Measurements from ENCODE around the gene SKP1.

The SKP1 gene

DNA sequence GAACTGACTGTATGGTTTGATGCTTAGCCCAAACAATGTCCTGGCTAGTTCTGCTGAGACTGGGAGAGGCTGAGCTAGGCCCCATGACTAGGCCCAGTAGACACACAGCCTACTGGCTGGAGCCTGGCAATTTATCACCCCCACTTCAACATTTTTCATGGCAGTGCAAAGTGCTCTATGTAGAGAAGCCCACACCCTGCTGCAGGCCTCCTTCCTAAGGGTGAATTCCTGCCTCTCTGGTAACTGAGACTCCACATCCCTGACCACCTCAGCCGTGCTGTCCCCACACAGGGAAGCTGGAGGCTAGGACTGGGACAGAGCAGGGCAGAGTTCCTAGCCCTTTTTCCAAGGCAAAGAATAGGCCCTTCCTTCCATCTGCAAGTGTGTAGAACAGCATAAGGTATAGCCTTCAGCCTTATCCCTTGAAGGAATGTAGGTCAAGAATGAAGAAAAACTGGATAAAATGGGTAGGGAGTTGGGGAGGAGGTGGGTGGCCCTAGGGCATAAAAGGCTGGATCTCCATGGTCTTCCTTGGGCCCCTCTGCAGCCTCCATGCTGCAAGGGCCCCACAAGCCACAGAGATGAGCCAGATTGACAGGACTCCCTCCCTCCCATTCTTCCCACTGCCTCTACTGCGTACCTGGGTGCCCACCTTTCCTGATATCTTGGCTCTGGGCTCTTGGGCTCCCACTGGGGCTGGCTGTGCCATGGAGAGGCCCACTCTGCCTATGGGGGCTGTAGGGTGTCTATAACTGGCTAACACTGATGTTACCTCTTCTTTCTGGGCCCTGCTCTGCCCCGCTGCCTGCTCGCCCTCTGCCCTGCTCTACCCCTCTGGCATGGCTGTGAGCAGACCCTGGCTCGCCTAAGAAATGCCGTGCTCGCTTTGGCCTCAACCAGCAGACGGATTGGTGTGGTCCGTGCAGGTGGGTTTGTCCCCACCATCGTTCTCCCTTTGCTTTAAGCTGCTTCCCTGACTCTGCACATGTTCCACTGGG is 32.5 kb downstream of the SKP1 start:
- no peak overlapping the region for H2AFZ ChIP-seq (ENCODE audit: low read depth, low read length)
- H3K4me2 ChIP-seq (ENCODE audit: low read length): no peak overlapping the region
- H3K27me3 ChIP-seq (ENCODE audit: low read depth, low read length): no peaks in the 10 kb centered on the region
- no peak overlapping the region for H3K27ac ChIP-seq (ENCODE audit: low read length)
- H3K4me3 ChIP-seq (ENCODE audit: low read length): no peak overlapping the region
- H3K79me2 ChIP-seq (ENCODE audit: low read length): peaks cover 6% of the 10 kb centered on the region; the same call in 1 of the 2 replicates
- no peak for TF ChIP-seq EZH2phosphoT487 (IDR thresholded peaks at IDR 0.05; ENCODE audit: low read depth)
- TF ChIP-seq, protein P1, sequence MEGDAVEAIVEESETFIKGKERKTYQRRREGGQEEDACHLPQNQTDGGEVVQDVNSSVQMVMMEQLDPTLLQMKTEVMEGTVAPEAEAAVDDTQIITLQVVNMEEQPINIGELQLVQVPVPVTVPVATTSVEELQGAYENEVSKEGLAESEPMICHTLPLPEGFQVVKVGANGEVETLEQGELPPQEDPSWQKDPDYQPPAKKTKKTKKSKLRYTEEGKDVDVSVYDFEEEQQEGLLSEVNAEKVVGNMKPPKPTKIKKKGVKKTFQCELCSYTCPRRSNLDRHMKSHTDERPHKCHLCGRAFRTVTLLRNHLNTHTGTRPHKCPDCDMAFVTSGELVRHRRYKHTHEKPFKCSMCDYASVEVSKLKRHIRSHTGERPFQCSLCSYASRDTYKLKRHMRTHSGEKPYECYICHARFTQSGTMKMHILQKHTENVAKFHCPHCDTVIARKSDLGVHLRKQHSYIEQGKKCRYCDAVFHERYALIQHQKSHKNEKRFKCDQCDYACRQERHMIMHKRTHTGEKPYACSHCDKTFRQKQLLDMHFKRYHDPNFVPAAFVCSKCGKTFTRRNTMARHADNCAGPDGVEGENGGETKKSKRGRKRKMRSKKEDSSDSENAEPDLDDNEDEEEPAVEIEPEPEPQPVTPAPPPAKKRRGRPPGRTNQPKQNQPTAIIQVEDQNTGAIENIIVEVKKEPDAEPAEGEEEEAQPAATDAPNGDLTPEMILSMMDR (IDR thresholded peaks at IDR 0.05; ENCODE audit: low read depth, low read length): no peak
- peaks cover 24% of the 10 kb centered on the region for H3K36me3 ChIP-seq (replicated peaks; ENCODE audit: low read depth, low read length)
- no peak overlapping the region for H3K9ac ChIP-seq (ENCODE audit: low read length)
- peaks cover 13% of the 10 kb centered on the region for H4K20me1 ChIP-seq (ENCODE audit: insufficient read depth, low read length)
- no peaks in the 10 kb centered on the region for H3K9me3 ChIP-seq (ENCODE audit: insufficient read depth, low read length)
- peaks cover 19% of the 10 kb centered on the region for H3K4me1 ChIP-seq (ENCODE audit: low read length)

DNA sequence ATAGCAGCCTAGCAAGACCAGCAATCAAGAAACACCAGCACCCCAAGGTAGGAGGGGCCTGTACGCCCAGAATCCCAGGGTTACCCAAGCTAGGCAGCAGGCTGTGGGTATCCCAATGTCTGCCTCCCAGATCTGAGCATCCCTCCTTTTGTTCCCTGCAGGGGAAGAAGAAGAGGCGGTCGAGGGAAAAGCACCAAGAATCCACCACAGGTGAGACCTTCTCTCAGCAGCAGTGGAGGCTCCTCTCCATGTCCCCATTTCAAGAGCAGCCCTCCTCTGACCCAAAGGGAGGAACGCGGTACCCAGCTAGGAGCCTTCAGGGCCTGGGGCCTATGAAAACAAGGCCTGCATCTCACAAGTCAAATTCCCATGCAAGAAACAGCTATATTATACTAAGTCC is 33.3 kb downstream of the SKP1 start:
- H3K9me3 ChIP-seq (ENCODE audit: insufficient read depth, low read length): no peaks in the 10 kb centered on the region
- H4K20me1 ChIP-seq (ENCODE audit: insufficient read depth, low read length): peaks cover 14% of the 10 kb centered on the region
- no peak overlapping the region for H3K4me3 ChIP-seq (ENCODE audit: low read length)
- H3K9ac ChIP-seq (ENCODE audit: low read length): no peak overlapping the region
- H3K27me3 ChIP-seq (ENCODE audit: low read depth, low read length): no peaks in the 10 kb centered on the region
- peaks cover 10% of the 10 kb centered on the region for H3K79me2 ChIP-seq (ENCODE audit: low read length)
- H2AFZ ChIP-seq (ENCODE audit: low read depth, low read length): no peak overlapping the region
- peaks cover 27% of the 10 kb centered on the region for H3K4me1 ChIP-seq (ENCODE audit: low read length)
- peaks cover 24% of the 10 kb centered on the region for H3K36me3 ChIP-seq (replicated peaks; ENCODE audit: low read depth, low read length)
- H3K4me2 ChIP-seq (ENCODE audit: low read length): no peak overlapping the region
- no peak overlapping the region for H3K27ac ChIP-seq (ENCODE audit: low read length)
- no peak for TF ChIP-seq EZH2phosphoT487 (IDR thresholded peaks at IDR 0.05; ENCODE audit: low read depth)
- TF ChIP-seq, protein P1 (IDR thresholded peaks at IDR 0.05; ENCODE audit: low read depth, low read length): no peak

DNA sequence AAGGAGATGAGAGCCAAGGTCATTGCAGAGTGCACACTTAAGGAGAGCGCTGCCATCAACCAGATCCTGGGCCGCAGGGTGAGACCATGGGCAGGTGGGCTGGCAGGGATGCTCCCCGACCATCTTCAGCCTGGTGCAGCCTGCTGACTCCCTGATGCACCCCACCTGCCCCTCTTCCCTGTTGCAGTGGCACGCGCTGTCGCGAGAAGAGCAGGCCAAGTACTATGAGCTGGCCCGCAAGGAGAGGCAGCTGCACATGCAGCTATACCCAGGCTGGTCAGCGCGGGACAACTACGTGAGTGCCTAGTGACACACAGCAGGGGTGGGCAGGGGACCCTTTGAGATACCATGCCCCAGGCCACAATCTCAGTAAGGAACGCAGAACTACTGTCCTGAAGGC is 33.9 kb downstream of the SKP1 start:
- no peak overlapping the region for H3K4me2 ChIP-seq (ENCODE audit: low read length)
- no peak overlapping the region for H2AFZ ChIP-seq (ENCODE audit: low read depth, low read length)
- H3K27me3 ChIP-seq (ENCODE audit: low read depth, low read length): no peaks in the 10 kb centered on the region

DNA sequence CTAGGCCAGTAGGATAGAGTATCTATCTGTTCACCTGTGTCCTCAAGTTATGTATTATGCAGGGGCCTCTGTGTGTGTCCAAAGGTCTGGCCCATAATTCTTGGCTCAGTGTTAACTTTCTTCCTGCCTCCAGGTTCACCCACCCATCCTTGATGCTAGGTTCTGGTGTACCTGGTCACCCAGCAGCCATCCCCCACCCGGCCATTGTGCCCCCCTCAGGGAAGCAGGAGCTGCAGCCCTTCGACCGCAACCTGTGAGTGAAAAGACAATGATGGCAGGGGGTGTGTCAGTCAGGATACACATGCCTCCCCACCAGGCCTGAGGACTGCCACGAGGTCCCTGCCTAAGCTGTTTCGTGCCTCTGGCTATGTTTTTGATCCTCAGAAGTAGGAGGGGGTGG is 34.7 kb downstream of the SKP1 start:
- no peaks in the 10 kb centered on the region for H3K27me3 ChIP-seq (ENCODE audit: low read depth, low read length)
- H3K79me2 ChIP-seq (ENCODE audit: low read length): peaks cover 17% of the 10 kb centered on the region
- H4K20me1 ChIP-seq (ENCODE audit: insufficient read depth, low read length): peaks cover 14% of the 10 kb centered on the region
- TF ChIP-seq, protein P1 (IDR thresholded peaks at IDR 0.05; ENCODE audit: low read depth, low read length): no peak
- TF ChIP-seq EZH2phosphoT487 (IDR thresholded peaks at IDR 0.05; ENCODE audit: low read depth): no peak
- no peak overlapping the region for H3K9ac ChIP-seq (ENCODE audit: low read length)
- H2AFZ ChIP-seq (ENCODE audit: low read depth, low read length): no peak overlapping the region
- H3K36me3 ChIP-seq (replicated peaks; ENCODE audit: low read depth, low read length): peaks cover 24% of the 10 kb centered on the region
- no peaks in the 10 kb centered on the region for H3K9me3 ChIP-seq (ENCODE audit: insufficient read depth, low read length)
- peaks cover 39% of the 10 kb centered on the region for H3K4me1 ChIP-seq (ENCODE audit: low read length)
- H3K27ac ChIP-seq (ENCODE audit: low read length): no peak overlapping the region
- H3K4me2 ChIP-seq (ENCODE audit: low read length): no peak overlapping the region
- H3K4me3 ChIP-seq (ENCODE audit: low read length): no peak overlapping the region

More for the DNA sequence above, 33.9 kb downstream of the SKP1 start:
- Histone ChIP-seq H3K27ac (ENCODE audit: low read length) (no peak overlapping the region), H3K36me3 (replicated peaks; ENCODE audit: low read depth, low read length) (peaks cover 24% of the 10 kb centered on the region), H3K4me1 (ENCODE audit: low read length) (peaks cover 32% of the 10 kb centered on the region), H3K4me3 (ENCODE audit: low read length) (no peak overlapping the region), H4K20me1 (ENCODE audit: insufficient read depth, low read length) (peaks cover 14% of the 10 kb centered on the region), H3K9me3 (ENCODE audit: insufficient read depth, low read length) (no peaks in the 10 kb centered on the region), H3K79me2 (ENCODE audit: low read length) (peaks cover 13% of the 10 kb centered on the region), H3K9ac (ENCODE audit: low read length) (no peak overlapping the region)
- TF ChIP-seq, protein P1 (IDR thresholded peaks at IDR 0.05; ENCODE audit: low read depth, low read length): no peak
- no peak for TF ChIP-seq EZH2phosphoT487 (IDR thresholded peaks at IDR 0.05; ENCODE audit: low read depth)
